Measurements from ENCODE around the gene ADAM12. TPM values are rescaled to one million over a fixed set of nuclear protein-coding genes. Genes with fewer than 3 reads are reported as not detected.

Gene ADAM12
- polyA plus RNA-seq, 1 donor from 2014 or later = 0.09 TPM

DNA sequence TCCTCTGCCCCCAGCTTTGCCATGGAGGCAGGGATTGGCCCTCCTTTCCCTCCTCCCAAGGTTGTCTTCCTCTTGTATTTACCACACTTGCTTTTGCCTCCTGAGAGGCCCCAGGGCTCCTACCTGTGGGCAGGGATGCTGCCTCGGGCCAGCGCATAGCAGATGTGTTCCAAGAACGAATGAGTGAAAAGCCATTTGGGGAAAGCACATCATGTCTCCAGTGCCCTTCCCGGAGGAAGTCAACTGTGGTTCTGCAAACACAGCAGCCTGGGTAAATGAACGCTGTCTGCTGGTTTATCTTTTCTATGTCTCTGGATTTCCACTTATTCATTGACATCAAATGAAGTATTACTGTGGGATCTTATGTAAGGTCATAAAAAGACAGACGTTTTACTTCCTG, 330.2 kb downstream of the ADAM12 start:
- Histone ChIP-seq H3K27ac (ENCODE audit: low read length) (no peak overlapping the region), H3K36me3 (ENCODE audit: insufficient read depth, low read length) (no peaks in the 10 kb centered on the region), H3K9me2 (ENCODE audit: insufficient read depth, low read length) (no peaks in the 10 kb centered on the region), H3K4me2 (ENCODE audit: low read length) (no peak overlapping the region), H3K9me3 (ENCODE audit: low read length) (no peaks in the 10 kb centered on the region), H4K20me1 (ENCODE audit: insufficient read depth) (no peaks in the 10 kb centered on the region), H2AFZ (ENCODE audit: low read depth, low read length) (no peak overlapping the region), H3K79me2 (replicated peaks; ENCODE audit: insufficient read depth, low read length) (no peaks in the 10 kb centered on the region), H3K9ac (ENCODE audit: low read length) (no peak overlapping the region), H3K27me3 (ENCODE audit: insufficient read depth, low read depth, low read length) (no peaks in the 10 kb centered on the region), H3K4me3 (ENCODE audit: low read length) (no peak overlapping the region), H3F3A (ENCODE audit: insufficient read depth, low read length, poor library complexity, severe bottlenecking) (no peaks in the 10 kb centered on the region)
- TF ChIP-seq, protein P1, sequence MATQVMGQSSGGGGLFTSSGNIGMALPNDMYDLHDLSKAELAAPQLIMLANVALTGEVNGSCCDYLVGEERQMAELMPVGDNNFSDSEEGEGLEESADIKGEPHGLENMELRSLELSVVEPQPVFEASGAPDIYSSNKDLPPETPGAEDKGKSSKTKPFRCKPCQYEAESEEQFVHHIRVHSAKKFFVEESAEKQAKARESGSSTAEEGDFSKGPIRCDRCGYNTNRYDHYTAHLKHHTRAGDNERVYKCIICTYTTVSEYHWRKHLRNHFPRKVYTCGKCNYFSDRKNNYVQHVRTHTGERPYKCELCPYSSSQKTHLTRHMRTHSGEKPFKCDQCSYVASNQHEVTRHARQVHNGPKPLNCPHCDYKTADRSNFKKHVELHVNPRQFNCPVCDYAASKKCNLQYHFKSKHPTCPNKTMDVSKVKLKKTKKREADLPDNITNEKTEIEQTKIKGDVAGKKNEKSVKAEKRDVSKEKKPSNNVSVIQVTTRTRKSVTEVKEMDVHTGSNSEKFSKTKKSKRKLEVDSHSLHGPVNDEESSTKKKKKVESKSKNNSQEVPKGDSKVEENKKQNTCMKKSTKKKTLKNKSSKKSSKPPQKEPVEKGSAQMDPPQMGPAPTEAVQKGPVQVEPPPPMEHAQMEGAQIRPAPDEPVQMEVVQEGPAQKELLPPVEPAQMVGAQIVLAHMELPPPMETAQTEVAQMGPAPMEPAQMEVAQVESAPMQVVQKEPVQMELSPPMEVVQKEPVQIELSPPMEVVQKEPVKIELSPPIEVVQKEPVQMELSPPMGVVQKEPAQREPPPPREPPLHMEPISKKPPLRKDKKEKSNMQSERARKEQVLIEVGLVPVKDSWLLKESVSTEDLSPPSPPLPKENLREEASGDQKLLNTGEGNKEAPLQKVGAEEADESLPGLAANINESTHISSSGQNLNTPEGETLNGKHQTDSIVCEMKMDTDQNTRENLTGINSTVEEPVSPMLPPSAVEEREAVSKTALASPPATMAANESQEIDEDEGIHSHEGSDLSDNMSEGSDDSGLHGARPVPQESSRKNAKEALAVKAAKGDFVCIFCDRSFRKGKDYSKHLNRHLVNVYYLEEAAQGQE (IDR thresholded peaks at IDR 0.05; ENCODE audit: borderline replicate concordance) = no peak
- TF ChIP-seq, protein P2, sequence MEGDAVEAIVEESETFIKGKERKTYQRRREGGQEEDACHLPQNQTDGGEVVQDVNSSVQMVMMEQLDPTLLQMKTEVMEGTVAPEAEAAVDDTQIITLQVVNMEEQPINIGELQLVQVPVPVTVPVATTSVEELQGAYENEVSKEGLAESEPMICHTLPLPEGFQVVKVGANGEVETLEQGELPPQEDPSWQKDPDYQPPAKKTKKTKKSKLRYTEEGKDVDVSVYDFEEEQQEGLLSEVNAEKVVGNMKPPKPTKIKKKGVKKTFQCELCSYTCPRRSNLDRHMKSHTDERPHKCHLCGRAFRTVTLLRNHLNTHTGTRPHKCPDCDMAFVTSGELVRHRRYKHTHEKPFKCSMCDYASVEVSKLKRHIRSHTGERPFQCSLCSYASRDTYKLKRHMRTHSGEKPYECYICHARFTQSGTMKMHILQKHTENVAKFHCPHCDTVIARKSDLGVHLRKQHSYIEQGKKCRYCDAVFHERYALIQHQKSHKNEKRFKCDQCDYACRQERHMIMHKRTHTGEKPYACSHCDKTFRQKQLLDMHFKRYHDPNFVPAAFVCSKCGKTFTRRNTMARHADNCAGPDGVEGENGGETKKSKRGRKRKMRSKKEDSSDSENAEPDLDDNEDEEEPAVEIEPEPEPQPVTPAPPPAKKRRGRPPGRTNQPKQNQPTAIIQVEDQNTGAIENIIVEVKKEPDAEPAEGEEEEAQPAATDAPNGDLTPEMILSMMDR (IDR thresholded peaks at IDR 0.05; ENCODE audit: poor library complexity, severe bottlenecking) = no peak
- no peak for TF ChIP-seq EZH2 (IDR thresholded peaks at IDR 0.05; ENCODE audit: borderline replicate concordance, insufficient read depth, low read length, poor library complexity, severe bottlenecking)
- TF ChIP-seq TAF1 (IDR thresholded peaks at IDR 0.05; ENCODE audit: low read depth) = no peak
- no peak for TF ChIP-seq SMC3 (conservative IDR thresholded peaks at IDR 0.05; ENCODE audit: poor library complexity)
- no peak for TF ChIP-seq RAD21 (conservative IDR thresholded peaks at IDR 0.05)
- no peak for TF ChIP-seq POLR2AphosphoS5 (IDR thresholded peaks at IDR 0.05)
- no peak for TF ChIP-seq EP300 (conservative IDR thresholded peaks at IDR 0.05; ENCODE audit: poor library complexity, severe bottlenecking)
- no peak for TF ChIP-seq MXI1 (conservative IDR thresholded peaks at IDR 0.05; ENCODE audit: poor library complexity, severe bottlenecking)

DNA sequence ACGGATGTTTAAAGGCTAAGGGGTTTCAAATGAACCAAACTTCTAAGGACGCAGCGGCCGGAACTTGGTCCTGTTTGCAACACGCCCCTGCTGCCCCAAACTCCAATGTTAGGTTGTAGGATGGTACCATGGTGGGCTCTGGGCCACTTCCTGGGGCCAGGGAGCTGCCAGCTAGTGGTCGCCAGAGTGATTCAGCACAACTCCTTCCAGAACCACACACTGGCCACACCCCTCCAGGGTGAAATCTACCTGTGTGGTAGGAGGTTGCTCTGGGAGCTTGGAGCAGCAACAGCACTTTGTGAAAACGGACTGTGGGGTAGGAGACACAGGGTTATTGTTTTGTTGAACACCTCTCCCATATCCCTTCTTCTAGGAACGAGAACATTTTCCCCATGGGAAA, 330.8 kb downstream of the ADAM12 start:
- H3F3A ChIP-seq (ENCODE audit: insufficient read depth, low read length, poor library complexity, severe bottlenecking) = no peaks in the 10 kb centered on the region
- H3K9ac ChIP-seq (ENCODE audit: low read length) = no peak overlapping the region
- TF ChIP-seq SMC3 (conservative IDR thresholded peaks at IDR 0.05; ENCODE audit: poor library complexity) (no peak), RAD21 (conservative IDR thresholded peaks at IDR 0.05) (no peak), EZH2 (IDR thresholded peaks at IDR 0.05; ENCODE audit: borderline replicate concordance, insufficient read depth, low read length, poor library complexity, severe bottlenecking) (no peak), EP300 (conservative IDR thresholded peaks at IDR 0.05; ENCODE audit: poor library complexity, severe bottlenecking) (no peak), POLR2AphosphoS5 (IDR thresholded peaks at IDR 0.05) (no peak), TAF1 (IDR thresholded peaks at IDR 0.05; ENCODE audit: low read depth) (no peak)
- TF ChIP-seq, protein P2 (IDR thresholded peaks at IDR 0.05; ENCODE audit: poor library complexity, severe bottlenecking) = no peak
- no peak overlapping the region for H3K4me3 ChIP-seq (ENCODE audit: low read length)
- no peaks in the 10 kb centered on the region for H3K79me2 ChIP-seq (replicated peaks; ENCODE audit: insufficient read depth, low read length)
- no peaks in the 10 kb centered on the region for H4K20me1 ChIP-seq (ENCODE audit: insufficient read depth)
- no peak overlapping the region for H3K4me2 ChIP-seq (ENCODE audit: low read length)
- no peaks in the 10 kb centered on the region for H3K9me3 ChIP-seq (ENCODE audit: low read length)
- no peaks in the 10 kb centered on the region for H3K9me2 ChIP-seq (ENCODE audit: insufficient read depth, low read length)
- no peaks in the 10 kb centered on the region for H3K27me3 ChIP-seq (ENCODE audit: insufficient read depth, low read depth, low read length)
- H2AFZ ChIP-seq (ENCODE audit: low read depth, low read length) = no peak overlapping the region
- H3K36me3 ChIP-seq (ENCODE audit: insufficient read depth, low read length) = no peaks in the 10 kb centered on the region
- no peak overlapping the region for H3K27ac ChIP-seq (ENCODE audit: low read length)
